Psoas muscle (tissue), 8 donors: ENCODE measurements around the gene RORB. TPM values are rescaled to one million over a fixed set of nuclear protein-coding genes. Genes with fewer than 3 reads are reported as not detected.

ENCODE experiments used
- ATAC-seq, 4 donors: fragments of 200-7000 bp; cut with Tn5 transposase; one replicate each; pipeline ENCODE4 v1.9.1; 2020; ENCODE audit warnings: moderate library complexity in 3 of 4, mild to moderate bottlenecking in 2 of 4
- DNase-seq, 2 donors: peaks; one replicate each; pipeline ENCODE4 v3.0.0-alpha.2; 2020
- H3K27ac ChIP-seq: fragments of 200-600 bp; one replicate; pipeline ENCODE4 v1.8.0; 2022
- H3K27me3 ChIP-seq, 3 donors: fragments of 200-600 bp in 1 of 3; one replicate each; pipeline versions ENCODE4 v1.6.1 to v1.8.0; 2013 to 2022; ENCODE audit warnings: low read length in 2 of 3, mild to moderate bottlenecking in 2 of 3, moderate library complexity in 1 of 3; ENCODE audit not compliant: insufficient read depth in 3 of 3
- H3K36me3 ChIP-seq, 2 donors: fragments of 200-600 bp in 1 of 2; one replicate each; pipeline versions ENCODE4 v1.6.1 to v1.8.0; 2013 to 2022; ENCODE audit warnings: low read depth in 1 of 2, mild to moderate bottlenecking in 1 of 2, moderate library complexity in 1 of 2; ENCODE audit not compliant: insufficient read depth in 1 of 2
- H3K4me1 ChIP-seq: fragments of 200-600 bp; one replicate; pipeline ENCODE4 v1.8.0; 2022
- H3K4me3 ChIP-seq: fragments of 200-600 bp; one replicate; pipeline ENCODE4 v1.8.0; 2022; ENCODE audit warnings: mild to moderate bottlenecking
- H3K9me3 ChIP-seq: fragments of 200-600 bp; one replicate; pipeline ENCODE4 v1.8.0; 2022
- CTCF ChIP-seq: fragments of 200-600 bp; IDR thresholded peaks from one replicate; pipeline ENCODE4 v1.8.0; 2022; ENCODE audit warnings: antibody characterized with exemption
- WGBS, 3 donors: extraction: QIAGEN DNeasy Blood & Tissue Kit; methylation state at CpG; one replicate each; pipeline versions ENCODE4 v1.1.6 to v1.1.7; 2013; 5-methylcytosine and 5-hydroxymethylcytosine counted together
- intact Hi-C, 2 donors: fragments of 100-400 bp; cut with DNase I; formaldehyde crosslinking; loops; one replicate each; pipeline versions ENCODE4 v1.11.0 to v1.14.2; 2022
- polyA plus RNA-seq, 3 donors: library from polyadenylated mRNA; stranded (reverse); fragments of 200-250 nt; gene quantifications; one replicate each; pipeline ENCODE4 v1.2.3, GENCODE V29; 2013
- total RNA-seq, 4 donors: library from RNA; stranded (reverse); fragmentation: NEBNext Ultra II Directional in 2 of 4; extraction: Animal tissue kit (Norgen Biotek cat#: 25700) in 2 of 4; gene quantifications; one replicate each; pipeline versions ENCODE4 v1.2.1 to v1.2.4, GENCODE V29; 2021 to 2023
- donor health status: healthy with polysubstance abuse.
- donor health status: DM: no; HTN: no; CAD: no; lungs with moderate emphysema.
- donor health status: Bipolar disorder and iron deficiency.
- donor health status: healthy.
- donor health status: DM: yes; HTN: yes; CAD: no.
- donor health status: DM: no; HTN: no; CAD: no.
- donor health status: DM: no; HTN: no; CAD: no.
- donor health status: DM: yes; HTN: yes; CAD: no.

Gene RORB
- total and polyA plus RNA-seq, 7 donors = under 0.01 to 0.10 (median 0.02) TPM; not detected in 1

GRCh38 chr9:74719306-74719705, 222.2 kb downstream of the RORB start:
- intact Hi-C loops = no loop called here
- no peaks in the 10 kb centered on the region for H3K27me3 ChIP-seq
- H3K4me1 ChIP-seq = no peaks in the 10 kb centered on the region
- H3K9me3 ChIP-seq = no peaks in the 10 kb centered on the region
- no peak for DNase-seq
- no peak overlapping the region for H3K4me3 ChIP-seq
- no peaks in the 10 kb centered on the region for H3K36me3 ChIP-seq
- H3K27ac ChIP-seq = no peak overlapping the region
- 78 to 84% (median 84%) methylated on average over 1 of the region's 1 CpG for WGBS, 3 donors
- no peak for TF ChIP-seq CTCF
- ATAC-seq = no peak

GRCh38 chr9:74721696-74722660, 224.8 kb downstream of the RORB start:
- Histone ChIP-seq H3K36me3 (no peaks in the 10 kb centered on the region), H3K27ac (no peak overlapping the region), H3K4me1 (no peaks in the 10 kb centered on the region), H3K4me3 (no peak overlapping the region), H3K9me3 (no peaks in the 10 kb centered on the region), H3K27me3 (peaks cover 0 to 2% (median 0%) of the 10 kb centered on the region in 3 donors)
- intact Hi-C loops = no loop called here
- TF ChIP-seq CTCF = no peak
- WGBS, 3 donors = 62 to 69% (median 64%) methylated on average over 5 of the region's 5 CpGs
- ATAC-seq (no peak), DNase-seq (no peak)

- H3K4me3 ChIP-seq = no peak overlapping the region
- WGBS, 3 donors = 70 to 76% (median 75%) methylated on average over 5 of the region's 5 CpGs
- no peak for DNase-seq
- intact Hi-C loops = no loop called here
- H3K9me3 ChIP-seq = no peaks in the 10 kb centered on the region
- no peaks in the 10 kb centered on the region for H3K4me1 ChIP-seq
- no peak for ATAC-seq
- H3K27ac ChIP-seq = no peak overlapping the region
- H3K27me3 ChIP-seq = peaks cover 0 to 2% (median 2%) of the 10 kb centered on the region in 3 donors
- H3K36me3 ChIP-seq = no peaks in the 10 kb centered on the region
- TF ChIP-seq CTCF = no peak
These were observed 227.2 kb downstream of the RORB start for GRCh38 chr9:74724317-74724716.

GRCh38 chr9:74726581-74726980, 229.4 kb downstream of the RORB start:
- intact Hi-C loops = no loop called here
- no peak for TF ChIP-seq CTCF
- H3K4me3 ChIP-seq = no peak overlapping the region

More at GRCh38 chr9:74726581-74726980, 229.4 kb downstream of the RORB start:
- H3K27me3 ChIP-seq = peaks cover 0 to 2% (median 2%) of the 10 kb centered on the region in 3 donors
- DNase-seq (no peak), ATAC-seq (no peak)
- H3K27ac ChIP-seq = no peak overlapping the region
- H3K36me3 ChIP-seq = no peaks in the 10 kb centered on the region
- H3K9me3 ChIP-seq = no peaks in the 10 kb centered on the region
- no peaks in the 10 kb centered on the region for H3K4me1 ChIP-seq
- 94 to 97% (median 96%) methylated on average over 3 of the region's 3 CpGs for WGBS, 3 donors
